Measurements from ENCODE around the gene COCH. TPM values are rescaled to one million over a fixed set of nuclear protein-coding genes. Genes with fewer than 3 reads are reported as not detected.

COCH gene
- total and polyA plus RNA-seq, 2 donors from 2014 or later: 1.6 to 1.8 TPM

DNA sequence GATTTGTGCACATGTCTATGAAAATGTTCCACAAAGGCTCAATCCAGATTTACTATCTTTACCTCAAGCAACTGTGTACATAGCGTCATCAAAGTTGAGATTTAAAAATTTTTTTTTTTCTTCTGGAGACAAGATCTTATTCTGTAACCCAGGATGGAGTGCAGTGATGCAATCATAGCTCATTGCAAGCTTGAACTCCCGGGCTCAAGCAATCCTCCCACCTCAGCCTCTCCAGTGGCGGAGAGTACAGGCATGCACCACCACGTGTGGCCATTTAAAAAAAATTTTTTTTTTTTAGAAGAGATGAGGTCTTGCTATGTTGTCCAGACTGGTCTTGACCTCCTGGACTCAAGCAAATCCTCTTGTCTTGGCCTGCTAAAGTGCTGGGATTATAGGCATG lies 2.3 kb downstream of the COCH start:
- Histone ChIP-seq H3K27ac (ENCODE audit: low read depth in 2 of 2, low read length in 2 of 2) (no peak overlapping the region), H3K36me3 (ENCODE audit: control insufficient read depth in 2 of 3, insufficient read depth in 3 of 3, low read length in 3 of 3) (no peaks in the 10 kb centered on the region), H3K4me3 (ENCODE audit: low read length in 3 of 3) (no peak overlapping the region), H3K9ac (ENCODE audit: low read length in 3 of 3) (no peak overlapping the region), H3K27me3 (ENCODE audit: control insufficient read depth, insufficient read depth, low read length) (peaks cover 14% of the 10 kb centered on the region), H3K4me1 (ENCODE audit: control insufficient read depth in 2 of 3, insufficient read depth in 2 of 3, low read depth in 1 of 3, low read length in 3 of 3) (peaks cover 0 to 5% (median 0%) of the 10 kb centered on the region in 3 donors), H3K9me3 (ENCODE audit: control insufficient read depth in 2 of 3, insufficient read depth in 1 of 3, low read length in 3 of 3) (no peaks in the 10 kb centered on the region)
- no peak for DNase-seq
- no peak for FAIRE-seq
- intact Hi-C loops (cut with DNase I): no loop called here
- TF ChIP-seq, protein P1, sequence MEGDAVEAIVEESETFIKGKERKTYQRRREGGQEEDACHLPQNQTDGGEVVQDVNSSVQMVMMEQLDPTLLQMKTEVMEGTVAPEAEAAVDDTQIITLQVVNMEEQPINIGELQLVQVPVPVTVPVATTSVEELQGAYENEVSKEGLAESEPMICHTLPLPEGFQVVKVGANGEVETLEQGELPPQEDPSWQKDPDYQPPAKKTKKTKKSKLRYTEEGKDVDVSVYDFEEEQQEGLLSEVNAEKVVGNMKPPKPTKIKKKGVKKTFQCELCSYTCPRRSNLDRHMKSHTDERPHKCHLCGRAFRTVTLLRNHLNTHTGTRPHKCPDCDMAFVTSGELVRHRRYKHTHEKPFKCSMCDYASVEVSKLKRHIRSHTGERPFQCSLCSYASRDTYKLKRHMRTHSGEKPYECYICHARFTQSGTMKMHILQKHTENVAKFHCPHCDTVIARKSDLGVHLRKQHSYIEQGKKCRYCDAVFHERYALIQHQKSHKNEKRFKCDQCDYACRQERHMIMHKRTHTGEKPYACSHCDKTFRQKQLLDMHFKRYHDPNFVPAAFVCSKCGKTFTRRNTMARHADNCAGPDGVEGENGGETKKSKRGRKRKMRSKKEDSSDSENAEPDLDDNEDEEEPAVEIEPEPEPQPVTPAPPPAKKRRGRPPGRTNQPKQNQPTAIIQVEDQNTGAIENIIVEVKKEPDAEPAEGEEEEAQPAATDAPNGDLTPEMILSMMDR (IDR thresholded peaks at IDR 0.05; ENCODE audit: borderline replicate concordance, extremely low read depth, insufficient read depth): no peak

DNA sequence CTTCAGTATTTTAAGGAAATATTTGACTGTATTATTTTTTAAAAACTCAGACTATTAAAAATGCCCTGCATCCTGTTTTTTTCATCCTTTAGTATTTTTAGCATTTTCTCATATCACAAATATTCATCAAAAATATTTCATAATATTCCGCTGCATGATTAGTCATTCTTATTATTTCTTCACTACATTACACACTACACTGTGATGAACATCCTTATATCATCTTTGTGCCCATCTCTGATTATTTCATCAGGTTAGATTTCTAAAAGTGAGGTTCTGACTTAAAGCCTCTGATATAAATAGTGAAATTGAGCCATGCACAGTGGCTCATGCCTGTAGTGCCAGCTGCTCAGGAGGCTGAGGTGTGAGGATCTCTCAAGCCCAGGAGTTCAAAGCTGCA lies 8.1 kb downstream of the COCH start:
- TF ChIP-seq, protein P1 (IDR thresholded peaks at IDR 0.05; ENCODE audit: borderline replicate concordance, extremely low read depth, insufficient read depth): no peak
- Histone ChIP-seq H3K27ac (ENCODE audit: low read depth in 2 of 2, low read length in 2 of 2) (no peak overlapping the region), H3K9me3 (ENCODE audit: control insufficient read depth in 2 of 3, insufficient read depth in 1 of 3, low read length in 3 of 3) (no peaks in the 10 kb centered on the region), H3K9ac (ENCODE audit: low read length in 3 of 3) (no peak overlapping the region), H3K36me3 (ENCODE audit: control insufficient read depth in 2 of 3, insufficient read depth in 3 of 3, low read length in 3 of 3) (no peaks in the 10 kb centered on the region), H3K4me1 (ENCODE audit: control insufficient read depth in 2 of 3, insufficient read depth in 2 of 3, low read depth in 1 of 3, low read length in 3 of 3) (no peaks in the 10 kb centered on the region), H3K27me3 (ENCODE audit: control insufficient read depth, insufficient read depth, low read length) (no peaks in the 10 kb centered on the region), H3K4me3 (ENCODE audit: low read length in 3 of 3) (no peak overlapping the region)
- FAIRE-seq (no peak), DNase-seq (no peak)
- intact Hi-C loops (cut with DNase I): no loop called here

DNA sequence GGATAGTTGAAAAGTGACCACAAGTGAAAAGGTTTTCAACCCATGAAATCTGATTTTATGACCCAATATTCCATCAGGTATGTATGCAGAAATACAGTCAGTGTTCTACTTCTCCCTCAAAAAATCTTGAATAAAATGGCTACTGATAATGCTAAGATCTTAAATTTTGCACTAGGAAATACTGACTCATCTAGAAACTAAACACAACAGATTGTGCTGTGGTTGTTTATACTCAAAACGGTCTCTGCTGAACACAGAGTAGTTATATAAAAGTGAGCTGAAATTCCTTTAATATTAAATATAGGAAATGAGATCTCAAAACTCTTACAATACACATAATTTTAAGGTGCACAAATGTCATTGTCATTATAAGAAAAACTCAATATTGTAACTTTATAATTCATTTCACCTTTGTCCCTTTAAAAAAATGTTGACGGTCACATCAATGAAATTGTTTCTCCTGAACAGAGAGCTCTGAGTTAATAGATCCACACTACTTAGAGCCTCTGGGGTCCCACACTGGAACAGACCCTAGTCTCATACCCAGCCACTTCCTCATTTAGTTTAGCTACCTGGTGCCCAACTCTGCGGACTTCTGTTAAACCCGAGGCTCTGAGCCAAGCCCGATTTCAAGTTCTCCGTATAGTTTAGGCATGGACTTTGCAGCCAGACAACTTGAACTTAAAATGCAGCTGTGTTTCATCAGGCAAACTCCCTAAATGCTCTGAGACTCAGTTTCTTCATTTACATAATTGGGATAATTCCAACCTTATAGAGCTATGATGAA lies 9.3 kb downstream of the COCH start:
- H3K9me3 ChIP-seq (ENCODE audit: control insufficient read depth in 2 of 3, insufficient read depth in 1 of 3, low read length in 3 of 3): no peaks in the 10 kb centered on the region
- no peaks in the 10 kb centered on the region for H3K4me1 ChIP-seq (ENCODE audit: control insufficient read depth in 2 of 3, insufficient read depth in 2 of 3, low read depth in 1 of 3, low read length in 3 of 3)
- no peaks in the 10 kb centered on the region for H3K27me3 ChIP-seq (ENCODE audit: control insufficient read depth, insufficient read depth, low read length)
- intact Hi-C loops (cut with DNase I): no loop called here
- FAIRE-seq (no peak), DNase-seq (no peak)
- H3K9ac ChIP-seq (ENCODE audit: low read length in 3 of 3): no peak overlapping the region
- no peak overlapping the region for H3K4me3 ChIP-seq (ENCODE audit: low read length in 3 of 3)
- TF ChIP-seq, protein P1 (IDR thresholded peaks at IDR 0.05; ENCODE audit: borderline replicate concordance, extremely low read depth, insufficient read depth): no peak
- H3K36me3 ChIP-seq (ENCODE audit: control insufficient read depth in 2 of 3, insufficient read depth in 3 of 3, low read length in 3 of 3): no peaks in the 10 kb centered on the region
- no peak overlapping the region for H3K27ac ChIP-seq (ENCODE audit: low read depth in 2 of 2, low read length in 2 of 2)
